IMR-90 (cell line): ENCODE data around the gene NUP42.
"Not testable (repeated sequence)": the region's sequence is repeated elsewhere in the genome, so short reads cannot be mapped to it uniquely, and the experiment has no call there.

Experiments
- CEBPB ChIP-seq: IDR thresholded peaks from 2 replicates; pipeline ENCODE4 v1.6.1; 2012; ENCODE audit warnings: low read depth, low read length, improper control_type of control experiment
- CTCF ChIP-seq: conservative IDR thresholded peaks from 2 replicates; pipeline ENCODE4 v1.5.1; 2012; ENCODE audit warnings: mild to moderate bottlenecking, low read depth, low read length, improper control_type of control experiment
- FOS ChIP-seq: fragments of 150-350 bp; IDR thresholded peaks from 2 replicates; pipeline ENCODE4 v1.6.1; 2016; ENCODE audit warnings: low read depth, low read length
- MAFK ChIP-seq: IDR thresholded peaks from 2 replicates; pipeline ENCODE4 v1.6.1; 2012; ENCODE audit warnings: low read depth, low read length, improper control_type of control experiment
- POLR2A ChIP-seq: IDR thresholded peaks from 2 replicates; pipeline ENCODE4 v1.6.1; 2012; ENCODE audit warnings: mild to moderate bottlenecking, low read depth, low read length

DNA sequence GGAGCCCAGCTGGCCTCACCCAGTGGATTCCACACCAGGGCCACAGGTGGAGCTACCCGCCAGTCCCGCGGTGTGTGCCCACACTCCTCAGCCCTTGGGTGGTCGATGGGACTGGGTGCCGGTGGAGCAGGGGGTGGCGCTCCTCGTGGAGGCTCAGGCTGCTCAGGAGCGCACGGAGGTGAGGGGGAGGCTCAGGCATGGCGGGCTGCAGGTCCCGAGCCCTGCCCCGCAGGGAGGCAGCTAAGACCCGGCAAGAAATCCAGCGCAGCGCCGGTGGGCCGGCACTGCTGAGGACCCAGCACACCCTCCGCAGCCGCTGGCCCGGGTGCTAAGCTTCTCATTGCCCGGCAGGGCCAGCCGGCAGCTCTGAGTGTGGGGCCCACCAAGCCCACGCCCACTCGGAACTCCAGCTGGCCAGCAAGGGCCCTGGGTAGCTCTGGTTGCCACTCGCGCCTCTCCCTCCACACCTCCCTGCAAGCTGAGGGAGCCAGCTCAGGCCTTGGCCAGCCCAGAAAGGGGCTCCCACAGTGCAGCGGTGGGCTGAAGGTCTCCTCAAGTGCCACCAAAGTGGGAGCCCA is 11.9 kb downstream of the NUP42 start:
- TF ChIP-seq CTCF, POLR2A, MAFK, FOS, CEBPB: not testable (repeated sequence)
